Activated naive CD8-positive, alpha-beta T cell treated with anti-CD3 and anti-CD28 coated beads, Interleukin-2, amount 10 ng/mL, durations not matched to agents 7 days and 5 days (primary cell): ENCODE measurements around the gene TYSND1. TPM values are rescaled to one million over a fixed set of nuclear protein-coding genes. Genes with fewer than 3 reads are reported as not detected.
"Not testable (repeated sequence)": the region's sequence is repeated elsewhere in the genome, so short reads cannot be mapped to it uniquely, and the experiment has no call there.

Experiments
- ATAC-seq: fragments of 150-1000 bp; cut with Tn5 transposase; one replicate; pipeline ENCODE4 v1.10.0; 2021; ENCODE audit warnings: low read depth, moderate library complexity
- POLR2A ChIA-PET: fragments of 350-600 bp; sonication (Branson Sonifier 250); formaldehyde crosslinking; loops from one replicate; lab custom pipeline; 2021; ENCODE audit warnings: antibody characterized with exemption; lab: Charles Lee
- DNase-seq: peaks from one replicate; pipeline ENCODE4 v3.0.0; 2021
- H3K27ac Mint-ChIP-seq: one replicate; pipeline ENCODE4 v1.8.0; 2022; ENCODE audit warnings: mild to moderate bottlenecking, mixed read lengths
- H3K27me3 Mint-ChIP-seq: one replicate; pipeline ENCODE4 v1.8.0; 2022; ENCODE audit warnings: mild to moderate bottlenecking, moderate library complexity, mixed read lengths
- H3K36me3 Mint-ChIP-seq: one replicate; pipeline ENCODE4 v1.8.0; 2021; ENCODE audit warnings: mild to moderate bottlenecking, mixed read lengths
- H3K4me1 Mint-ChIP-seq: one replicate; pipeline ENCODE4 v1.8.0; 2021; ENCODE audit warnings: mixed read lengths
- H3K4me3 Mint-ChIP-seq: one replicate; pipeline ENCODE4 v1.8.0; 2022; ENCODE audit warnings: mild to moderate bottlenecking, moderate library complexity, mixed read lengths
- H3K9me3 Mint-ChIP-seq: one replicate; pipeline ENCODE4 v1.8.0; 2021; ENCODE audit warnings: mixed read lengths
- total RNA-seq, 2 experiments: library from RNA; stranded (reverse); gene quantifications; one replicate each; pipeline ENCODE4 v1.2.3, GENCODE V29; 2021

TYSND1 gene
- total RNA-seq, 2 experiments from 2014 or later: 18.4 to 19.0 TPM

- DNase-seq (no peak), ATAC-seq (no peak)
- no peaks in the 10 kb centered on the region for H3K27me3 Mint-ChIP-seq
- no peaks in the 10 kb centered on the region for H3K9me3 Mint-ChIP-seq
- POLR2A ChIA-PET: no interaction called here
- H3K27ac Mint-ChIP-seq: no peak overlapping the region
- H3K36me3 Mint-ChIP-seq: peaks cover 6% of the 10 kb centered on the region
- peaks cover 15% of the 10 kb centered on the region for H3K4me1 Mint-ChIP-seq
- no peak overlapping the region for H3K4me3 Mint-ChIP-seq
Measured at GRCh38 chr10:70124415-70124814, 22.1 kb downstream of the TYSND1 start.

GRCh38 chr10:70123817-70124216 is 22.7 kb downstream of the TYSND1 start:
- POLR2A ChIA-PET: interaction anchor here (1.5 kb wide), 1 partner anchor 22 kb away, joined by 4 read pairs; the partner anchor contains the start of gene TYSND1
- Mint-ChIP-seq H3K27me3 (no peaks in the 10 kb centered on the region), H3K36me3 (peaks cover 6% of the 10 kb centered on the region), H3K4me1 (peaks cover 15% of the 10 kb centered on the region), H3K27ac (no peak overlapping the region), H3K4me3 (no peak overlapping the region), H3K9me3 (no peaks in the 10 kb centered on the region)
- DNase-seq (no peak), ATAC-seq (no peak)

GRCh38 chr10:70123166-70123565 is 23.3 kb downstream of the TYSND1 start:
- H3K27me3 Mint-ChIP-seq, ATAC-seq, H3K4me3 Mint-ChIP-seq, DNase-seq, H3K27ac Mint-ChIP-seq, H3K9me3 Mint-ChIP-seq, H3K36me3 Mint-ChIP-seq: not testable (repeated sequence)
- POLR2A ChIA-PET: interaction anchor here (1.5 kb wide), 1 partner anchor 23 kb away, joined by 4 read pairs; the partner anchor contains the start of gene TYSND1
- peaks cover 15% of the 10 kb centered on the region for H3K4me1 Mint-ChIP-seq

GRCh38 chr10:70122742-70123141 is 23.8 kb downstream of the TYSND1 start:
- no peaks in the 10 kb centered on the region for H3K27me3 Mint-ChIP-seq
- H3K4me3 Mint-ChIP-seq: no peak overlapping the region
- H3K4me1 Mint-ChIP-seq: peaks cover 13% of the 10 kb centered on the region
- H3K9me3 Mint-ChIP-seq: no peaks in the 10 kb centered on the region
- no peak overlapping the region for H3K27ac Mint-ChIP-seq
- DNase-seq (no peak), ATAC-seq (no peak)
- peaks cover 6% of the 10 kb centered on the region for H3K36me3 Mint-ChIP-seq
- POLR2A ChIA-PET: interaction anchor here (1.5 kb wide), 1 partner anchor 23 kb away, joined by 4 read pairs; the partner anchor contains the start of gene TYSND1

DNA sequence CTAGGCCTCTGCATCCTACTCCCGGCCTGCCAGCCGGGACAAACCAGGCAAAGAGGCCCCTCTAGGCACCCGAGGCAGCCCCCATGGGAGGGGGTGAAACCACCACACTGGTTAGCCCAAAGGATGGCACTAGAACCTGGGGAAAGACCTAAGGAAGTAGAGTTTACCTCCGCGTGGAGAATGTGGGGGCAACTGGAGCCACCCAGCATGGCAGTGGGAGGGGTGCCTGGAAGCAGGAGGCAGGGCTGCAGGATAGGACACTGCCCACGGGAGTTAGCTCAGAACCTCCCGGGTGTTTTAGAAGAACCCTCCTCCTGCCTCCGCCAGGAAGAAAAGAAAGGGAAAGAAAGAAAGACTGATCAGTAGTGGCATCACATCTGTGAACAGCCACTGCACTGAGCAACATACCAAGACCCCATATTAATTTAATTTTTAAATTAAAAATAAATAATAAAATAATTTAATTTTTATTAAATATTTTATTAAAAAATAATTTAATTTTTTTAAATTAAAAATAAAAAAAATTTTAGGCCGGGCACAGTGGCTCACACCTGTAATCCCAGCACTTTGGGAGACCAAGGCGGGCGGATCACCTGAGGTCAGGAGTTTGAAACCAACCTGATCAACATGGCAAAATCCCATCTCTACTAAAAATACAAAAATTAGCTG is 25.1 kb downstream of the TYSND1 start:
- Mint-ChIP-seq H3K9me3 (no peaks in the 10 kb centered on the region), H3K27ac (no peak overlapping the region), H3K4me3 (no peak overlapping the region), H3K36me3 (peaks cover 6% of the 10 kb centered on the region), H3K27me3 (no peaks in the 10 kb centered on the region), H3K4me1 (peaks cover 15% of the 10 kb centered on the region)
- DNase-seq (no peak), ATAC-seq (no peak)
- POLR2A ChIA-PET: no interaction called here

GRCh38 chr10:70120417-70120816 is 26.1 kb downstream of the TYSND1 start:
- peaks cover 15% of the 10 kb centered on the region for H3K4me1 Mint-ChIP-seq
- no peaks in the 10 kb centered on the region for H3K27me3 Mint-ChIP-seq
- no peak for ATAC-seq
- POLR2A ChIA-PET: no interaction called here
- no peaks in the 10 kb centered on the region for H3K9me3 Mint-ChIP-seq
- peaks cover 6% of the 10 kb centered on the region for H3K36me3 Mint-ChIP-seq
- no peak overlapping the region for H3K27ac Mint-ChIP-seq
- H3K4me3 Mint-ChIP-seq: no peak overlapping the region
- no peak for DNase-seq

DNA sequence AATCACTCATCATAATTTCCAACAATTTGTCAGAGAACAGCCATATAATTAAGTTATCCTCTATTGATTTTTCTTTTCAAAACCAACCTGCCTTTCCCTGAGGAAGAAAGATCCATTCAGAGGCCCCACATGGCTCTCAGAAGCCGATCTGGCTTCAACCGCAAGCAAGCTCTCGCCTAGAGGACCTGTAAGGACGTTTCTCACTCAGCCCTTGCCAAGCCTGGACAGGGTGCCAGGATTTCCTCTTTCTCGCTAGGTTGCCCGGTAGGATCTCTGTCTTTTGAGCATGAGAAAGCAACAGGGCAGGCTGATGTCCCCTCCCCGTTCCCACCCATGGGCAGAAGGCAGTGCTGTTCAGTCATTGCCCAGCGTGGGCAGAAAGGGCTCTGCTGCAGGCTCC is 26.9 kb downstream of the TYSND1 start:
- no peak overlapping the region for H3K27ac Mint-ChIP-seq
- H3K36me3 Mint-ChIP-seq: peaks cover 4% of the 10 kb centered on the region
- DNase-seq (no peak), ATAC-seq (no peak)
- no peak overlapping the region for H3K4me3 Mint-ChIP-seq
- H3K9me3 Mint-ChIP-seq: no peaks in the 10 kb centered on the region
- H3K4me1 Mint-ChIP-seq: peaks cover 11% of the 10 kb centered on the region
- POLR2A ChIA-PET: no interaction called here
- no peaks in the 10 kb centered on the region for H3K27me3 Mint-ChIP-seq

DNA sequence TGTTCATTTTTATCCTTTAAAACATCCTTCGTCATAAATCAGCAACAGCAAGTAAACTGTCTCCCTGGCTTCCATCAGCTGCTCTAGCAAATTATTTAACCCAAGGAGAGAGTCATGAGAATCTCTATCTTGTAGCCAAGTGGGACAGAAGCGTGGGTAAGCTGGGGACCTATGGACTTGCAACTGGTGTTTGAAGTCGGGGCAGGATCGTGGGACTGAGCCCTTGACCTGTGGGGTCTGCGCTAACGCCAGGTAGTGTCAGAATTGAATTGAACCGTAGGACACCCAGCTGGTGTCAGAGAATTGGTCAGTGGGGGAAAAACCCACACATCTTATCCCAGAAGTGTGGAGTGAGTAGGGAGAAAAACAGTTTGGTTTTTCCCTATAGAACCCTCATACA is 27.3 kb downstream of the TYSND1 start:
- H3K4me1 Mint-ChIP-seq: peaks cover 7% of the 10 kb centered on the region
- POLR2A ChIA-PET: no interaction called here
- H3K9me3 Mint-ChIP-seq: no peaks in the 10 kb centered on the region
- H3K36me3 Mint-ChIP-seq: peaks cover 4% of the 10 kb centered on the region
- no peaks in the 10 kb centered on the region for H3K27me3 Mint-ChIP-seq
- no peak overlapping the region for H3K4me3 Mint-ChIP-seq
- no peak overlapping the region for H3K27ac Mint-ChIP-seq
- no peak for ATAC-seq
- no peak for DNase-seq

DNA sequence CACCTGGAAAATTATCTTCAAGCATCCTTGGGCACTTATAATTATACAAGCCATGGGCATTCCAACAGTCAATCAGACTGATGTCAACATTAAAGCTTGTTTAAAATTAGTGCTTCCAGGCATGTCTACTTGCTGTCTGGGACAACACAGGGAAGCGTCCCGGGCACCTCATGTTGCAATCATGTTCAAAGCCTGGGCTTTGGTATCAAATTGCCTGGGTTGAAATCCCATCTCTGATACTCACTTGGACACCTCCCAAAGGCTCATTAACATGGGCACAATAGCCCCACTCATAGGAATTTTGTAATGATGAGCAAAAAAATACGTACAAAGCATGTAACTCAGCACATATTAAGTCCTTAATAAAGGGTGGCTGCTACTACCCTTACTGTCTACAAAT is 28.3 kb downstream of the TYSND1 start:
- Mint-ChIP-seq H3K27me3 (no peaks in the 10 kb centered on the region), H3K9me3 (no peaks in the 10 kb centered on the region), H3K27ac (no peak overlapping the region), H3K36me3 (peaks cover 3% of the 10 kb centered on the region), H3K4me1 (peaks cover 7% of the 10 kb centered on the region), H3K4me3 (no peak overlapping the region)
- no peak for DNase-seq
- POLR2A ChIA-PET: interaction anchor here (1.6 kb wide), 1 partner anchor 25 kb away, joined by 4 read pairs; no protein-coding TSS in a partner anchor
- no peak for ATAC-seq

DNA sequence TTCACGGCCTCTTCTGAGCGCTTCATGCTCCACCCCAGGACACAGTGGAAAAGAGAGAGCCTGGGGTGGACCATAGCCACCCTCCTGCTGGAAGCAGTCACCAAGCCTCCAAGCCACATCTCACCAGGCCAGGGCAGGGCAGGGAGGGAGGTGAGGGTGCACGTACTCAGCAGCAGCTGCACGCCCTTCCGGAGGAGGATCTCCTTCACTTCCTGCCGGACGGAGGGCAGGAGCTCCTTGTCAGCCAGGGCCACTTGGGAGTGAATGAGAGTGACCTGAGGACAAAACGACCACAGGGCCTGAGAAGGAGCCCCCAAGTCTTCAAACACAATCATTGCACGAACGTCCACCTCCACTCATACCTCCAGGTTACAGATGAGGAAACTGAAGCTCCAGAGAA is 28.9 kb downstream of the TYSND1 start:
- peak overlapping the region; percentile 46 for H3K27ac Mint-ChIP-seq

DNA sequence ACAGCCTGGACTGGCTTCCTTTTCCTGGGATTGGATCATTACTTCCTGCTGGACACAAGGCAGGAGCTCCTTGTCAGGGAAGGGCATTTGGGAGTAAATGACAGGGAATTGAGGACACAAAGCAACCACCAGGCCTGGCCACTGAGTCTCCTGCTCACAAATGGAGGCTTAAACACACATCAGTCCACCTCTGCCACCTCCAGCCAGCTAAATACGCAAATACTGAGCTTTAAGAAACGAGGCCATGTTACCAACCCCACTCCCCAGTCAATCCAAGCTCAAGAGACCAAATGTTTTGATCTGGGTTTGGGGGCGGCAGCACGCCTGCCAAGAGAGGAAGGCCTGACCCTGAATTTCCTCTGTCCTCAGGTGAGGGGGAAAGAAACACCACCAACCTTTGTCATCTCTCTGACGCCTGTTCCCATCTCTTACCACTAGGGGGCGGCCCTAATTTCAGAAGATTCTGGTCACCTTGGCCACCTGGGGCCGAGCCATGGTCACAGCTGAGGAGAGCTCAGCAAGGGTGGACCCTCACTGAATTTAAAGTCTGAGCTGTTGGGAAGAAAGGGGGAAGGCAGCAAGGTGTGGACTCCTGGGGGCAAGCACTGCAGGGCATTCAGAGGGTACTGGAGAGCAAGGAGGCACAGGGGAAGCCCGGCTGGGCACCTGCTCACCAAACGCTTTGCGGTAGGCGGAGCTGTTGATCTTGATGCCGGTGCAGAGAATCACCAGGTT is 30.4 kb downstream of the TYSND1 start:
- POLR2A ChIA-PET: interaction anchor here (0.6 to 1.7 kb wide), 5 partner anchors 19 to 55 kb away, joined by 3 to 5 read pairs (median 3); partner anchors contain the start of gene TYSND1
- H3K9me3 Mint-ChIP-seq: no peaks in the 10 kb centered on the region
- H3K27ac Mint-ChIP-seq: peak overlapping the region; percentile 63
- DNase-seq: peak; percentile 65
- peak; percentile 75 for ATAC-seq
- no peaks in the 10 kb centered on the region for H3K27me3 Mint-ChIP-seq
- H3K4me1 Mint-ChIP-seq: peaks cover 7% of the 10 kb centered on the region
- H3K4me3 Mint-ChIP-seq: no peak overlapping the region
- H3K36me3 Mint-ChIP-seq: peaks cover 7% of the 10 kb centered on the region

More for the DNA sequence above, 28.9 kb downstream of the TYSND1 start:
- H3K27me3 Mint-ChIP-seq: no peaks in the 10 kb centered on the region
- peaks cover 7% of the 10 kb centered on the region for H3K4me1 Mint-ChIP-seq
- ATAC-seq (no peak), DNase-seq (no peak)
- H3K9me3 Mint-ChIP-seq: no peaks in the 10 kb centered on the region
- no peak overlapping the region for H3K4me3 Mint-ChIP-seq
- POLR2A ChIA-PET: interaction anchor here (1.6 kb wide), 1 partner anchor 25 kb away, joined by 4 read pairs; no protein-coding TSS in a partner anchor
- H3K36me3 Mint-ChIP-seq: peaks cover 3% of the 10 kb centered on the region

GRCh38 chr10:70114902-70115301 is 31.6 kb downstream of the TYSND1 start:
- Mint-ChIP-seq H3K4me1 (peaks cover 7% of the 10 kb centered on the region), H3K27me3 (no peaks in the 10 kb centered on the region), H3K36me3 (peaks cover 4% of the 10 kb centered on the region), H3K27ac (no peak overlapping the region), H3K9me3 (no peaks in the 10 kb centered on the region), H3K4me3 (no peak overlapping the region)
- POLR2A ChIA-PET: interaction anchor here (1.0 kb wide), 1 partner anchor 31 kb away, joined by 5 read pairs; the partner anchor contains the start of gene TYSND1
- no peak for DNase-seq
- no peak for ATAC-seq

DNA sequence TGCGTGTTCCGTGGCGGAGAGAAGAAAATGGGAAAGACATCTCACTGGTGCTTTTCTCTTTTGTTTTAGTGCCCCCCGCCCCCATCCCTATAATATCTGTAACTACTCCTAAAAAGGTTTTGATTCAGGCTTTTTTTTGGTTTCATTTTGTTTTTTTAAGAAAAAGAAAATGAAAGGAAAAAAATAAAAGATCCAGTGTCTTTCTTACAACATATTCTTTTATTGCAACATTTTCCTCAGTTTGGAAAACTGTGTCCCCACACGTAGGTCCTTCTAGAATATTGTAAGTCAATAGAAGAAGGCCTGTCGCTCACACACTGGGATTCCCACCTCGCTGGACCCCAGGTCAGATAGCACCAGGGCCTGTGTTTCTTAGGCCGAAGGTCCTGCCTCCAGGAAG is 34.4 kb downstream of the TYSND1 start:
- H3K4me1 Mint-ChIP-seq: peaks cover 4% of the 10 kb centered on the region
- DNase-seq: no peak
- H3K27ac Mint-ChIP-seq: no peak overlapping the region
- POLR2A ChIA-PET: no interaction called here
- no peaks in the 10 kb centered on the region for H3K9me3 Mint-ChIP-seq
- no peaks in the 10 kb centered on the region for H3K27me3 Mint-ChIP-seq
- no peak for ATAC-seq
- H3K36me3 Mint-ChIP-seq: peaks cover 6% of the 10 kb centered on the region
- H3K4me3 Mint-ChIP-seq: no peak overlapping the region
